Activated effector memory CD4-positive, alpha-beta T cell treated with anti-CD3 and anti-CD28 coated beads, Interleukin-2, amount 50 U/mL, for 16 hours (primary cell): Measurements from ENCODE around the gene TRNAU1AP.
"Not testable (repeated sequence)": the region's sequence is repeated elsewhere in the genome, so short reads cannot be mapped to it uniquely, and the experiment has no call there.

Experiments used
- DNase-seq: peaks from one replicate; pipeline ENCODE4 v3.0.0-alpha.2; 2020

Gene TRNAU1AP

GRCh38 chr1:28522537-28522936, 30.3 kb upstream of the TRNAU1AP start:
- not testable (repeated sequence) for DNase-seq

DNA sequence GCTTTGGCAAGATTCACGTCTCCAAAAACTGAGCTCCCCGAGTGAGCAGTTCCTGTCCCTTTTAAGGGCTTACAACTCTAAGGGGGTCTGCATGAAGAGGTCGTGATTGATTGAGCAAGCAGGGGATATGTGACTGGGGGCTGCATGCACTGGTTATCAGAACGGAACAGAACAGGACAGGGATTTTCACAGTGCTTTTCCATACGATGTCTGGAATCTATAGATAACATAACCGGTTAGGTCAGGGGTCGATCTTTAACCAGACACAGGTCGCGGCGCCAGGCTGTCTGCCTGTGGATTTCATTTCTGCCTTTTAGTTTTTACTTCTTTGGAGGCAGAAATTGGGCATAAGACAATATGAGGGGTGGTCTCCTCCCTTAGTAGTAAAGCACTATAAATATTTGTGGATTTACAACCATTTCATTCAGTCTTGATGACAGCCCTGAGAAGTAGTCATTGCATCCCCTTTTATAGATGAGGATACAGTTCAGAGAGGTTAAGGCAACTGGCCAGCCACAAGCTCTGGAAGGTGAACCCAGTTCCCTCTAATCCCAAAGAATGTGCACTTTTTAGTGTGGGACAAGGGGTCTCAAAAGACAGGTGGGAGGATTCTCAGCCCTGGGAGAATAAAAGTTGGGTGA, 27.8 kb upstream of the TRNAU1AP start:
- DNase-seq = not testable (repeated sequence)

GRCh38 chr1:28526886-28527285, 26.0 kb upstream of the TRNAU1AP start:
- DNase-seq = no peak

DNA sequence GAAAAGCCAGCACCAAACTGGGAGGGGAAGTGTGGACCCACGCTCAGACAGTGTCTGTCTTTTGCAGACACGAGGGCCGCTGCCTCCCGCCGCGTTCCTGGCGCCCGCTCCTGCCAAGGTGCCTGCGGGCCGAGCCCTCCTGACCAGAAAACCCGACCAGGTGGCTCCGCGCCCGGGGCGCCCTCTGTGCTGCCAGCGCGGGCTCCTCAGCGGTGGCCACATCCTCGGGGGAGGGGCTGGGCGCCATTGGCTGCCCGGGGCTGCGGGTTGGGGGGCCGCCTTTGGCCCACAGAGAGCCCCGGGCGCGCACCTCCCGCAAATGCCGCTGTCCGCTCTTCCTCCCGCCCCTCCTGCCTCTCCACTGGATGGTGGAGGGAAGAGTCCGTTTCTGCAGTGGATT, 22.4 kb upstream of the TRNAU1AP start:
- DNase-seq = no peak

- no peak for DNase-seq
These were observed 18.2 kb upstream of the TRNAU1AP start for GRCh38 chr1:28534671-28535070.

DNA sequence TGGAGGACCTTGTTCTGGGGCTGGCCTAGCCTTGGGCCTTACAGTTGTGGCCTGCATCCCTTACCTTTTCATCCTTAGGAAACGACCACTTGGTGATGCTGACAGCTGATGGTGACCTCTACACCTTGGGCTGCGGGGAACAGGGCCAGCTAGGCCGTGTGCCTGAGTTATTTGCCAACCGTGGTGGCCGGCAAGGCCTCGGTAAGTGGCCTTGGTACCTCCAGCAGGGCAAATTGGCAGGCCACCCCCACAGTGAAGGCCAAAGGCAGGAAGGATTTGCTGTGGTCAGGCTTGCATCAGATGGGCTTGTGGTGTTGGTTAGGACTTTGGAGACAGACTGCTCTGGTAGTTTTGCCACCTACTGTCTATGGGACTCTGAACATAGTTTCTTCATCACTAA, 17.7 kb upstream of the TRNAU1AP start:
- no peak for DNase-seq

DNA sequence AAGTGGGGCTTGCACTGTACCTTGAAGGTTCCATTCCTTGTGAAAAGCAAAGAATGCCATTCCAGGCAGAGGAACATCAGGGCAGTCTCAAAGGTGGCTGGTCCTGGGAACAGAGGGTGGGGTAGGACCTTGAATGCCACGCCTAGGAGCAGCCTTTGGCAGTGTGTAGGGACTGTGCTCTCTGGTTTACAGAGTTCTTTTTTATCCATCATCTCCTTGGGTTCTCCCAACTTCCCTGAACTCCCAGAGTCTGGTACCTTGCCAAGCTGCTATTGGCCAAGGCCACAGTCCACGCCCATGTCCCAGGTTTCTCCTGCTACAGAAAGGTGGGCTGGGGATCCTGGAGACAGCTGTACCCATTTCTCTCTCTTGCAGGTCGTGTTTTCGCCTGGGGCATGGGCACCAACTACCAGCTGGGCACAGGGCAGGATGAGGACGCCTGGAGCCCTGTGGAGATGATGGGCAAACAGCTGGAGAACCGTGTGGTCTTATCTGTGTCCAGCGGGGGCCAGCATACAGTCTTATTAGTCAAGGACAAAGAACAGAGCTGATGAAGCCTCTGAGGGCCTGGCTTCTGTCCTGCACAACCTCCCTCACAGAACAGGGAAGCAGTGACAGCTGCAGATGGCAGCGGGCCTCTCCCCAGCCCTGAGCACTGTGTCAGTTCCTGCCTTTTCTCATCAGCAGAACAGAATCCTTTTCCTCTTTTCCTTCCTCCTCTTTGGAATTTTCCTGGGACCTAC, 15.3 kb upstream of the TRNAU1AP start:
- no peak for DNase-seq

DNA sequence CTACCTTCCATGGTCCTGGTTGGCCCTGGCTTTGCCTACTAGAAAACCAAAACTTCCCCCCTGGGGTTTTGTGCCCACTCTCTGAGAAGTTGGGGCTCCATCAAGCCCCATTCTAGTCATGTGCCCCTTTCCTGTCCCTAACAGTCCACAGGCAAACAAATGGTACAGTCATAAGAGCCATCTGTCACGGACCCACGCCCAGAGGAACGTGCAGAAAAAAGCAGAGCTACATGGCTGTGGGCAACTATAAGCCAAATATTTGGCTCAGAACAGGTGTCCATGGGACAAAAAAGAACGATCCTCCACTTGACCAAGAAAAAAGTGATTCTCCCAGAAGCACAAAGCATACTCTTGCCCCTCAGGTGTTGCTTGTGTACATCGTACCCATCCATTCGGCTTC, 14.6 kb upstream of the TRNAU1AP start:
- DNase-seq = no peak

DNA sequence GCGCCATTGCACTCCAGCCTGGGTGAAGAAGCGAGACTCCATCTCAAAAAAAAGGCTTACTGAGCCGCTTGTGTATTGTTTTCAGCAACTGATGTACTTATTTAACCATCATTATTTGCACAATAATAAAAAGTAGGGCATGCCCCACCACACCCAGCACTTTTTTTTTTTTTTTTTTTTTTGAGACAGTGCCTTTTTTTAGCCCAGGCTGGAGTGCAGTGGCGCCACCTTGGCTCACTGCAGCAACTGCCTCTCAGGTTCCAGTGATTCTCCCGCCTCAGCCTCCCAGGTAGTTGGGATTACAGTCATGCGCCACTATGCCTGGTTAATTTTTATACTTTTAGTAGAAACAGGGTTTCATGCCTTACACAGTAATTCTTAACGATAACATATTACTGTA, 12.2 kb upstream of the TRNAU1AP start:
- DNase-seq = no peak

DNA sequence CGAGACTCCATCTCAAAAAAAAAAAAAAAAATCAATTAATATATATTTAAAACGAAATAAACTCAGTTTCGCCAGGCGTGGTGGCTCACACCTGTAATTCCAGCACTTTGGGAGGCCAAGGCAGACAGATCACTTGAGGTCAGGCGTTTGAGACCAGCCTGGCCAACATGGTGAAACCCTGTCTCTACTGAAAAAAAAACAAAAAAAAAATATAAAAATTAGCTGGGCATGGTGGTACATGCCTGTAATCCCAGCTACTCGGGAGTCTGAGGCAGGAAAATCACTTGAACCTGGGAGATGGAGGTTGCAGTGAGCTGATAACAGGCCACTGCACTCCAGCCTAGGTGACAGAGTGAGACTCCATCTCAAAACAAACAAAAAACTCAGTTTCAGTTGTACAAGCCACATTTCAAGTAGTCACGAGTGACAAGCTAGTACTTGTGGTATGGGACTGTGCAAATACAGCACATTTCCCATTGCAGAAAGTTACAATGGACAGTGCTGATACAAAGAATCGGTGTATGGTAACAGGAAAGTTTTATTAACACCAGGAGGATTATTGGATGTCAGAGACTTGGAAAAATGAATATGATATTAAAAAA, 11.4 kb upstream of the TRNAU1AP start:
- not testable (repeated sequence) for DNase-seq

GRCh38 chr1:28545246-28545628, 7.6 kb upstream of the TRNAU1AP start:
- DNase-seq = no peak

- DNase-seq = no peak
These were observed 4.6 kb upstream of the TRNAU1AP start for GRCh38 chr1:28548318-28548717.

GRCh38 chr1:28551381-28551780, 1.5 kb upstream of the TRNAU1AP start:
- DNase-seq = no peak

- DNase-seq = no peak
These were observed 8.0 kb downstream of the TRNAU1AP start for GRCh38 chr1:28560886-28561285.

- no peak for DNase-seq
These were observed 11.4 kb downstream of the TRNAU1AP start for GRCh38 chr1:28564310-28564709.

DNA sequence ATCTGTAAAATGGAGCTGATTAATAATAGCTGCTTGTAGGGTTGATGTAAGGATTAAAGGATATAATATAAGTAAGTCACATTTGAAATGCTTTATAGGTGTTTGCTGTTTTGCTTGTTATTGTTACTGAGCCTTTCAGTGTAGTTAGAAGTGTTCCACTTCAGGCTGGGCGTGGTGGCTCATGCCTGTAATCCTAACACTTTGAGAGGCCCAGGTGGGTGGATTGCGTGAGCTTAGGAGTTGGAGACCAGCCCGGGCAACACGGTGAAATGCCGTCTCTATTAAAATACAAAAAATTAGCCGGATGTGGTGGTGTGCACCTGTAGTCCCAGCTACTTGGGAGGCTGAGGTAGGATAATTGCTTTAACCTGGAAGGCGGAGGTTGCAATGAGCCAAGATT, 12.2 kb downstream of the TRNAU1AP start:
- DNase-seq = no peak

DNA sequence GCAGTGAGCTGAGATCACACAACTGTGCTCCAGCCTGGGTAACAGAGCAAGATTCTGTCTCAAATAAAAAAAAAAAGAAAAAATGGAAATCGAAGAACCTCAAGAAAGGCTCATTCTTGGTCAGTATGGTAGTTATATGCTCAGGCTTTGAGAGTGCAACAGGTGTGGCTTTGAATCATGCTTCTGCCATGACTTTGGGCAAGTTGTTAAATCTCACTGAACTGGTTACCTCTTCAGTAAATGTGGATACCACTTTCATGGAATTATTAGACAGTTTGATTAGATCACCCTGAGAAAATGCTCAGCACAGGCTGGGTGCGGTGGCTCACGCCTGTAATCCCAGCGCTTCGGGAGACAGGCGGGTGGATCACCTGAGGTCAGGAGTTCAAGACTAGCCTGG, 12.8 kb downstream of the TRNAU1AP start:
- DNase-seq = no peak

- no peak for DNase-seq
These were observed 14.0 kb downstream of the TRNAU1AP start for GRCh38 chr1:28566931-28567330.

GRCh38 chr1:28571911-28572310, 19.0 kb downstream of the TRNAU1AP start:
- no peak for DNase-seq

DNA sequence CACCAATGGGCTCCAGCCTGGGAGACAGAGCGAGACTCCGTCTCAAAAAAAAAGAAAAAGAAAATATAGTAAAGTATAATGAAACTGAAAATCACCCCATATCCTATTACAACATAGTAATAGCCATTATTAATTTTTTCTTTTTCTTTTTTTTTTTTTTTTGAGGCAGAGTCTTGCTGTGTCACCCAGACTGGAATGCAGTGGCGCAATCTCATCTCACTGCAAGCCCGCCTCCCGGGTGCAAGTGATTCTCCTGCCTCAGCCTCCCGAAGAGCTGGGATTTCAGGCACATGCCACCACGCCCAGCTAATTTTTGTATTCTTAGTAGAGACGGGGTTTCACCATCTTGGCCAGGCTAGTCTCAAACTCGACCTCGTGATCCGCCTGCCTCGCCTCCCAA, 20.0 kb downstream of the TRNAU1AP start:
- DNase-seq = not testable (repeated sequence)

DNA sequence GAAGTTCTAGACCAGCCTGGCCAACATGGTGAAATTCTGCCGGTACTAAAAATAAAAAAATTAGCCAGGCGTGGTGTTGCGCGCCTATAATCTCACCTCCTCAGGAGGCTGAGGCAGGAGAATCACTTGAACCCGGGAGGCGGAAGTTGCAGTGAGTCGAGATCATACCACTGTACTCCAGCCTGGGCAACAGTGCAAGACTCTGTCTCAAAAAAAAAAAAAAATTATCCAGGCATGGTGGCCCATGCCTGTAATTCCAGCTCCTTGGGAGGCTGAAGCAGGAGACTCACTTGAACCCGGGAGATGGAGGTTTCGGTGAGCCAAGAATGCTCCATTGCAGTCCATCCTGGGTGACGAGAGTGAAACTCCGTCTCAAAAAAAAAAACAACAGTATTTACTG, 20.7 kb downstream of the TRNAU1AP start:
- DNase-seq = no peak

DNA sequence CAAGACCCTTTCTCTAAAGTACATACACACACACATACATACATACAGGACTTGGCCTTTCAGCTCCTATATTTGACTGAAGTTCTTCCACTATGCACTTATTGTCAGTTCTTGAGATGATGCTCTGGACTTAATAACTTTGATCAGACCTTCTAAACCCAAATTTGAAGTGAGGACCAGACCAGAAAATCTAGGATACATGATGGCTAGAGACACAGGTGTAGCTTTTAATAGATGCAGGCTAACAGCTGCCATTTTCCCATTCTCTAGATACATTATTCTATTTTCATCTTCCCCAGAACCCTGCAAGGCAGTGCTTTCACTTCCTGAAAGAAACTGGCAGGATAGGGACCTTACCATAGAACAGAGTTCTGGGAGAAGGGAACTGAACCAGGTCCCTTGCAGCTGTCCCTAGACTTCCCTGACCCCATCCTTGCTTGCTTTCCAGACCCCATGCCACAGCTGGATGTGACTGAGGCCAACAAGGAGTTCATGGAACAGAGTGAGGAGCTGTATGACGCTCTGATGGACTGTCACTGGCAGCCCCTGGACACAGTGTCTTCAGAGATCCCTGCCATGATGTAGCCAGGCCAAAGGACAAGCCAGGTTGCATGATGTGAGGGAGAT, 24.3 kb downstream of the TRNAU1AP start:
- DNase-seq = no peak

DNA sequence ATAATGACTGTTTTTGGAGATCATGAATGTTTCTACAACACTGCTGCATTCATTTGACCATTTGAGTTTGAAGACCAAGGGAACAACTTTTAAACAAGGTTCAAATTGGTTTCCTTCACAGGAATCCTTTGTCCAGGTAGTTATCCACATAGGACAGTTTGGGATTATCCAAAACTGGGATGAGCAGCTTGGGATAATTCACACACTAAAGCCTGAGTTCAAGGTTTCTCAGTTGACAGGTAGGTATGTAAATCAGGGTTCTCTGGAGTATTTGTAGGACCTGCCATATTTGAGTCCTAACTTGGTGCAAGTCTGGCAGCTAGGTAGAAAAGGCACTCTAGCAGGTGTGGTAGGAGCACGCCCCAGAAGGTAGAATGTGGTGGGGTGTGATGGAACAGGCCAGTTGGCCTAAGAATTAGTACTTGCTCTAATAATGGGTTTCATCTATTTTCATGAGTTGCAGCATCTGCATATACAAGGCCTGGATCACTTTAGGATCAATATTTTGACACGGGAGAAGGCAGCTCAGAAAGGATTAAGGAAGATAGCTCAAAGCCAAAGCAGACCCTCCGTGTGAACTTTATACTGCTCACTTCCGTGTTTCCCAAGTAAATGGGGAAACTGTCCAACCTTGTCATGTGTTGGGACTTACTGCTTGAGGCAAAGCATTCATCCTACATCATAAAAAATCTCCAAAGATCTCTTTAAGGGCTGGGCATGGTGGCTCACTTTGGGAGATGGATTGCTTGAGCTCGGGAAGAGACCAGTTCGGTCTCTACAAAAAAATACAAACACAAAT, 25.1 kb downstream of the TRNAU1AP start:
- no peak for DNase-seq
